HG02798 (cell line): ENCODE data around the gene DDX27.
A peak's percentile ranks its signal among the peaks of the same experiment; 100 is the strongest.

Experiments used
- ATAC-seq: cut with Tn5 transposase; IDR thresholded peaks from one replicate; pipeline ENCODE4 v1.9.1; 2021; ENCODE audit warnings: mild to moderate bottlenecking; ENCODE audit not compliant: unreplicated experiment, poor library complexity

Gene DDX27

DNA sequence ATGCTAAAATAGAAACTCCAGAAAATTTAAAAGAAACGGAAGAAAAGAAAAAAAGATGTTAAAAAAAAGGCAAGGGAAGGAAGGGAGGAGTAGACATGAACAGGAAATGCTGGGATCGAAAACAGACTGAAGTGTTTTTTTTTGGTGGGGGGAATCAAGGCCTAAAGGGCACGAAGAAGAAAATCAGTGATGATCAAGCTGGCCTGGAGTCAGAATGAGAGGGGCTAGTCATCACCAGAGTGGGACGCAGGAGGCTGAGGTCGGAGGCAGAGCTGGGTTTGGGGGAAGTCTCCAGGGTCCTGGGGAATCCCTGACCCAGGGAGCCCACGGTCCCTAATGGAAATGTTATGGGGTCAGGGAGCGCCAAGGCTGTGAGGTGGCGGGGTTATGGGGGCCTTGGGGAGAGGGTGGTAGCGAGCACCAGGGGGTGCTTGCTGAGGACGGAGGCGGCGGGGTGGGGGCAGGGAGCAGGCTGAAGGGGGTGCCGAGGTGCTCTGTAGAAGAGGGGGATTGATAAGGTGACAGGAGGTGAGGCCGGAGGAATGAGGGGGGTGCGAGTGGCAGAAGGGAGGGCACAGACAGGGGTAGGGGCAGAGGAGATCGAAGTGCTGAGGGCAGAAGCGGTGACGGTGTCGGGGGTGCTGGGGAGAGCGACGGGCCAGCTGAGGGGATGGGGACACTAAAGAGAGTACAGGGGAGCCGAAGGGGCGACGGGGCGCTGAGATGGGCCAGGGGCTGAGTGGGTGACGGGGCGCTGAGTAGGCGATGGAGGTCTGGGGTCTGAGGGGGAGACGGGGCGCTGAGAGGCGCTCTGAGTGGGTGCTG is 58.0 kb downstream of the DDX27 start:
- no peak for ATAC-seq

DNA sequence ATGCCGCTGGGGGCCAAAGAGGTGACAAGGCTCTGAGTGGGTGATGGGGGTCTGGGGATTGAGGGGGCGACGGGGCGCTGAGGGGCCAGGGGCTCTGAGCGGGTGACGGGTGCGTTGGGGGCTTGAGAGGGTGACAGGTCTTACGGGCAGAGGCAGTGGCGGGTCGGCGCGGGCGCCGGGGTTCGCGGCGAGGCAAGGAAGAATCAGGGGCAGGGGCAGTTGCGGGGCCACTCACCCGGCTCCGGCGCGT is 58.5 kb downstream of the DDX27 start:
- ATAC-seq = no peak

DNA sequence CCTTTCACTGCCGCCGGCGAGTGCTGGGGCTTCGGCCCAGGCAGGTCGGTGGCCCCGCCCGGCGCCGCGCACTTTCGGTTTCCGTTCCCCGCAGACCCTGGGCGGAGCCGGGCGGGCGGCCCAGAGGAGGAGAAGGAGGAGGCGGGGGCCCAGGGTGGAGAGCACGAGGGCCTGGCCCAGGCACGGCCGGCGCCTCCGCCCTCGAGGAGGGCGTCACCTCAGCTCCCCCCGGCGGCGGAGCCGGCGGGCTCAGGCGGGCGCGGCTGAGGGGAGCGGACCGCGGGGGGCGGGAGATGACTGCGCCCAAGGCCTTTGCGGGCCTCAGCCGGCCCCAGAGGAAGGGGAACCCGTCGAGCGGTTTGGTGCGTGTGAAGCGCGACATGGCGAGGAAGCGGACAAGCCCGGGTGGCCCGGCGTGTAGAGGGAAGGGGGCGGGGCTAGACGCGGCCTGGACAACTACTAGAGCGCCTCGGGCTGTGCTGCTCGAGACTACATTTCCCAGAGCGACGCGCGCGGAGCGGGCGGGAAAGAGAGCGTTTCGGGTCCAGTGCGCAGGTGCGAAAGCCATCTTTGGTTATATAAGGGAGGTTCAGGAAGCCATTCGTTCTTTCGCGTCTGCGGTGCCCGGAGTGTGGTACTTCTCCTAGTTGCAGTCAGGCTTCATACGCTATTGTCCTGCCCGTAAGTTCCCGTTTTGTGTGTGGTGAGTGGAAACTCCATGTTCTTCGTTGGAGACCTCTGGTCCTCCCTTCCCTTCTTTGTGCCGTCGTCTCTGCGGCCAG is 59.0 kb downstream of the DDX27 start, which contains the start of gene ZNFX1:
Gene ZNFX1 (minus strand): TSS at position 22 of the 782 bp plus-strand sequence. CDS start 2,218 bp downstream, outside the sequence.
- peak; percentile 87 for ATAC-seq

DNA sequence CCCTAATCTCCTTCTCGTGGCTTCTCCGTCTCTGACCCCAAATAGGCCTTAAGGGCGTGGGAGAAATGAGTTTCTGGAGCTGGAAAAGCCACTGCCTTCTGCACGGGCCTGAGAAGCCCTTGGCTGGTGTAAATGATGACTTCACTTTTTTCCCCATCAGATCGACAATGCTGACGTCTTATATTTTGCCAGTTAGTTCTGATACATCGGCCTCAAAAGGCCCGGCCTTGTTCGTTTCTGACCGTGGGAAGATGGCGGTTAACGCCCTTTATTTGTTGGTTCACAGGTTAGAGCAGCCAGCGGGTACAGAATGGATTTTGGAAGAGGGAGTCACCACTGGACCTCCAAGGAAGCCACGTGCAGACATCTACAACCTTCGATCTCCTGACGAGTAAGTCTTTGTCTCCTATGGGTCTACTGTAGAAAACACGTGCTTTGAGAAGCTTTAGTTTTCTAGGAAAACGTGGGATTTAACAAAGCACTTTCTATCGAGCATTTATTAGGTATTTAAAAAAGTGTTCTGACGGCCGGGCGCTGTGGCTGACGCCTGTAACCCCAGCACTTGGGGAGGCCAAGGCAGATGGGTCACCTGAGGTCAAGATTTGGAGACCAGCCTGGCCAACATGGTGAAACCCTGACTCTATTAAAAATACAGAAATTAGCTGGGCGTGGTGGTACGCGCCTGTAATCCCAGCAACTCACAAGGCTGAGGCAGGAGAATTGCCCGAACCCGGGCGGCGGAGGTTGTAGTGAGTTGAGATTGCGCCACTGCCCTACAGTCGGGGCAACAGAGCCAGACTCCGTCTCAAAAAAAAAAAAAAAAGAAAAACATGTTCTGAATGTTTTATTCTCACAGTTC is 59.8 kb downstream of the DDX27 start:
- no peak for ATAC-seq

DNA sequence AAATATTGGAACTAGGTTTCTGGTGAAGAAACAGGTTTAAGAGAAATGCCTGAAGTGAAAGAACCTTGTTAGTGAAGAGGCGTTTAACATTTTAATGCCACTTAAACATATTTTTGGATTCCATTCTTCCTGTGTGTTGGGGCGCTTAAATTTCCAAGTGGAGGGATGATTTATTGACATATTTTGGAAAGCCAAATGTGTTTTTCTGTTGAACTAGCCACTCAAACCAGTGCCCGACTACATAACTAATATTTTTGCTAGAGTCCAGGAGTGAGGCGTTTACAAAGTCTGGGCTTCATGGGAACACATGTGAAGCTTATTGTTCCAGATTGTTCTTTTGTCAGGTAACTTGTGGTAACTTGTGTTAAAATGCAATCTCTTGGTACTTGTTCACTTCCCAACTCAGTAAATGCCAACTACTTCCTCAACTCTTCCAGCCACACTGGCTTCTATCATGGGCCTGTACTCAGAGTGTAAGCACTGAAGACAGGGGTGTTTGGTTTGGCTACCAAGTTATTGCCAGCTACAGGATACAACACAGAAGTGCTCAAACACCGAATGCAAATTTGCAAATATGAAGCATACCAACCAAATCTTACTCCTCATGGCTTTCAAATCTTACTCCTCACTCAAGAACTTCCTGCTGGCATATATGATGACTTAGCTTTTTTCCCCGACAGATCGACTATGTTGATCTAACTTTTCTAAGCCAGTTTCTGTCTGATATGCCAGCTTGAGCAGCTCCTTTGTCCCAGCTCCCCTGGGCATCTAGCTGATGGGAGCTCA is 60.7 kb downstream of the DDX27 start:
- ATAC-seq = no peak

DNA sequence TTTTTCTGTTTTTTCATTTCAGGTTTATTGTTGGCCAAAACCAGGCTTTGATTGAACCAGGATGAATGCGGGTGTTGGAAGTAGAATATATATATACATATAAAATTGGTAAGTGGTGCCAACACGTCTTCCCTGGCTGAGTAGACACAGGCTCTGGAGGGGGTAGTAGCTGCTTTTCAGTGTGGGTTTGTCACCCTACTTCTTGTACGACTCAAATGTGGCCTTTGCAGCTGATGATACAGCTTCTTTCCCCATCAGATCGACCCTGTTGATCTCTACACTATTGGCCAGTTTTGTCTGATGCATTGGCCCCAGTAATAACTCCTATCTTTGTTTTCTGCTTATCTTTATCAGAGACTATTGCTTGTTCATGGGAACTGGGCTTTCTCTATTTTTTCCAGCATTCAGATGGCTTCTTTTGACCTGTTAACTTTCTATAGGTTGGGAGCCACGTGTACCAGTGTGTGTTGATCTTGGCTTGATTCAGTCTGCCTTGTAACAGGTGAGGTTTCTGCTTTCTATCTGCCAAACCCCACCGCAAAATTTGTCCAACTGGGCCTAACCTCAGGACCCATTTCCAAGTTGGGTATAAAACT is 61.3 kb downstream of the DDX27 start:
- ATAC-seq = no peak

DNA sequence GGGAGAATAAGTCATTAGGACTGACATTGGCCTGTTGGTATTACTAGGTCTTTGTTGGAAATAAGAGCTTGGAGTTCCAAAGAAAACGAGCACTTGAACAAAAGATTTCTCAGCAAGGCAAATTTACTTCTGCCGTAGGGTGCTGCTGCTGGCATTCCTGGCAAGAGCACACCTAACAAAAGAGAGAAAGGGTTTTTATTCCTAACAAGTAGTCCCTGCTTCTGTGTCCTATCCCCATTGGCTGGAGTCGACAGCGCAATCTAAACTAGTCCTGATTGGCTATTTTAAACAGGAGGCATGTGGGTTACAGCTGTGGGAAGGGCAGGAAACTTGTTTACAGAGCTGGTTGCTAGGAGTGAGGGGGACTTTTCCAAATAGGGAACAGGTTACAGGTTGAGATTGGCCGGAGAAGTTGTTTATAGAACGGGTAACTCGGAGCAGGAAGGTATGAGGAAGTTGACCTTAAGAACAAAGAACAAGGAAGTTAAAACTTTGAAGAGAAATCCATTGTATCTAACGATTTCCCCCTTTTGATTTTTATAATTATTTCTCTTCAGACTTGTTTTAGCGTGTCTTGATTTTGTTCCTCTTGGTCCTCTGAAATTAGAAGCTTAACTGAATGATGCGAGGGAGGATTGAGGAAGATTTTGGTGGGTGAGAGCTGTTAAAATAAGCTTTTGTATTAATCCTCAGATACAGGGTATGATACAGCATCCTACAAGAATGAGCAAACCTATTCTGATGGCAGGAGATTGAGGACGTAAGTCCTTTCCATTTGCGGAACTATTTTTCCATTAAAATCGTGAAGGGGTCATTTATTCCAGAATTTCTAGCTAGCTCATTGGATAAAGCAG is 62.1 kb downstream of the DDX27 start:
- no peak for ATAC-seq

DNA sequence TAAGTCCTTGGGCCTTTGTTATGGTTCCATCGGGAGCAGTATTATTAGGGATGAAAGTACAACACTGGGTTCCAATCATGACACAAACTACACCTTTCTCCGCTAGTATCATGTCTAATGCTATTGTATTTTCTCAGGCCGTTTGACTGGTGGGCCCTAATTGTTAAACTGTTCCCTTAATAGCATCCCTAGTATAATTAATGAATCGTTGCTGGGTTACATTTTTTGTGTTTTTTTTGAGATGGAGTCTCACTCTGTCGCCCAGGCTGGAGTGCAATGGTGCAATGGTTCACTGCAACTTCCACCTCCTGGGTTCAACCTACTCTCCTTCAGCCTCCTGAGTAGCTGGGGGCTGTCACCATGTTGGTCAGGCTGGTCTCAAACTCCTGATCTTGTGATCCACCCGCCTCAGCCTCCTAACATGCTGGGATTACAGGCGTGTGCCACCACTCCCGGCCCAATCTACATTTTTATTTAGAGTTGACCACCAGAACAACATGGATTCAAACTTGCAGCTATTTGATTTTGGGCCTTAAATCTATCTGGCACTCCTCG is 62.8 kb downstream of the DDX27 start:
- no peak for ATAC-seq

DNA sequence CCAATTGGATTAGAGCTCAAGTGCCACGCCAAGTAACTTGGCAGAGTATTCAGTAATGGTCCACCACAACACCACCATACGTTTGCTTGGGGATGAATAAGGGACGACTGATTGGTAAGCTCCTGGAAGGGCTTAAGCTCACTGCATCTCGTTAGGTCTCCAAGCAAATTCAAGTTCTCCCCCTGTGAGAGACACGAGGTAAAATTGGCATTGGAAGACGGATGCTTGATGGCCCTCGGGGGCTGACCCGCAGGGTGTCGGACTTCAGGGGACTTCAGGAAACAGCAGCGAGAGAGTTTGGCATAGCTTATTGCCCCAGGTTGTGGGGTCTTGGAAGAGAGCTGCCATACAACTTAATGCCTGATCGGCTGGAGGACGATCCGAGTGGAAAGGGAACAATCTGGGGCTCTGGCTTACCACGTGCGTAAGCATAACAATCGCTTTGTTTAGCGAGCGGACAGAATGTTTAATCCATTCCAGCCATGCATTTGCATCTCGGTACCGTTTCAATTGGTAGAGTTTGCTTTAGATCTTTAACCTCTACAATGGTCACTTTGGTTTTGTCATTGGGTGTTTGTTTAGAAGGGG is 63.5 kb downstream of the DDX27 start:
- no peak for ATAC-seq

DNA sequence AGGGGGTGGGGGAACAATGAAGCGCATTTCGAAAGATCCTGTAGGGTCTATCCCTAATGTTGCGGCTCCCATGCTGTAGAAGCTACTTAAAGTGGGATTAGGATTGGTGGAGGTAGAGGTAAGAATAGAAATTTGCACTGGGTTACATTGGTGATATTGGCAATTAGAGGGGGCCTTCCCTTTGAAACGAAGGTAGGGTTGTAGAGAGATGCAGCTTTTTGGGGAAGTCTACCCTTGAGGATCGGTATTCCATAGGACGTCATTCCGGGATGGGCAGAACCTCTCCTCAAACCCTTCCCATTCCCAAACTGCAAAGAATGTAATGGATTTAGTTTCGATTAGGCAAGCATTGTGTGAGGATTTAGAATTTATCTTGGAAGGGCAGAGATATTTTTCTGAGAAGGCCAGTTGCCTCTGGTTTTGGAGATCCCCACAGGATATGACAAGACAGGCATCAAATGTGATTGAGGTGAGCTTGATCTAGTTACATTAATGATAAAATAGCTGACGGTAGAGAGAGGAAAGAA is 64.0 kb downstream of the DDX27 start:
- ATAC-seq = no peak

DNA sequence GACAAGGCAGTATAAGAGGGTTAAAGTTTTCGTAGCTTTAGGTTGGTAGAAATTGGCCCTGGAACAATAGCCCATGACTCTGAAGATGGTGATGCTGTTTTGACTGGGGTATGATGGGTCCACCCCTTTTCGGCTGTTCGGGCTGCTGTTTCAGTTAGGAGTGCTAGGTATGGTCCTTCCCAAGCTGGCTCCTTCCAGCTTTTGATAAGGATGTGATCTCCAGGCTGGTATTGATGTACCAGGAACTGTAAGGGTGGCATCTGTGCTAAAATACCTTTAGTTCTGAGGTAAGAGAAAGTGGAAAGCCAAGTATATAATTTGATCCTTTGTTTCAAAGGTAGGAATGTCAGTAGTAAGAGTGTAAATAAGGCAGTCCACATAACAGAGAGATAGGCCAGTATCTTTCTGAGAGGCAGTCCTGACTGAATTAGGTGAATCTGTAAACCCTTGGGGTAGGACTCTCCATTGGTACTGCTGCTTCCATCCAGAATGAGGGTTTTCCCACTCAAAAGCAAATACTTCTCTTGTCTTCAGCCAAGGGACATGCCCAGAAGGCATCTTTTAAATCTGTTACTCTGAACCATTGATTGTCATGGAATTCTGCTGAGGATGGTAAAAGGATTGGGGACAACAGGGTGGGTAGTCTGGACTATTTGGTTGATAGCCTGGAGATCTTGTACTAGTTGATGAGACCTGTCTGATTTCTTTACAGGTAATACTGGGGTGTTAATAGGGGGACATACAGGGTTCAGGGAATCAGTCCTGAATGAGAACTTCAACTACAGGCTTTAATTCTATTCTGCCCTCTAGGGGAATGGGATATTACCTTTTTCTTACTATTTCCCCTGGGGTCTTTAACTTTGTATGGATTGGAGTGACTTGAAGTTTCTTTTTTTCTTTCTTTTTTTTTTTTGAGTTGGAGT is 64.7 kb downstream of the DDX27 start:
- ATAC-seq = no peak

DNA sequence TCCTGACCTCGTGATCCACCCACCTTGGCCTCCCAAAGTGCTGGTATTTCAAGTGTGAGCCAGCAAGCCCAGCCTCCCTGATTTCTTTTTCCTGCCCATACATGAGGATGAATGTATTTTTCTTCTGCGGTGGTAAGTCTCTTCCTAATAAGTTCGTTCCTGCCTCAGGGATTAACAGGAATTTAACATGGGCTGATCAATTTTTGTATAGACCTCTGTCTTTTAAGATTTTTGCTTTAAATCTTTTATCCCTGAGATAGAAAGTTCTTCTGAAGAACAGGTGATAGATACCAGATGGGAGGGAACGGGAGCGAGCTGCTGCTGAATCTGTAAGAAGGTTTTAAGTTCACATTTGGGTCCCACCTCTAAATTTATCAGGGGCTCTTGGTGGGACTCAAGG is 65.6 kb downstream of the DDX27 start:
- ATAC-seq = no peak

DNA sequence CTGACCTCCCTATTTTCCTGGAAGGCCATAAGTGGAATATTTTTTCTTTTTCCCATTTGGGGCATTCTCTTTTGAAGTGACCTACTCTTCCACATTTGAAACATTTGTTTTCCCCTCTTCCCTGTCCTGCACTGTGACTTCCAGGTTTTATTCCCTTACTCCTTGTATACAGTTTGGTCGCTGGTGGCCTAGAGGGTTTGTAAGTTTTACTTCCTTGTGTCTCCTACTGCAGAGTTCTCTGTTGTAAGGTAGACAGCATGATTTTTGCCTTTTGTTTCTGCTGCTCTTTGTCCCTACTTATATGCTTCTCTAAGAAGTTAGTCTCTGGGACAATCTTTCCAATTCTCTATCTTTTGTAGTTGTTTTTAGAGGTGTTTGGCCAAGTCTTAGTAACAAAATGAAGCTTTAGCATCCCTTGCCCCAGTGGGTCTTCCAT is 66.0 kb downstream of the DDX27 start:
- no peak for ATAC-seq

DNA sequence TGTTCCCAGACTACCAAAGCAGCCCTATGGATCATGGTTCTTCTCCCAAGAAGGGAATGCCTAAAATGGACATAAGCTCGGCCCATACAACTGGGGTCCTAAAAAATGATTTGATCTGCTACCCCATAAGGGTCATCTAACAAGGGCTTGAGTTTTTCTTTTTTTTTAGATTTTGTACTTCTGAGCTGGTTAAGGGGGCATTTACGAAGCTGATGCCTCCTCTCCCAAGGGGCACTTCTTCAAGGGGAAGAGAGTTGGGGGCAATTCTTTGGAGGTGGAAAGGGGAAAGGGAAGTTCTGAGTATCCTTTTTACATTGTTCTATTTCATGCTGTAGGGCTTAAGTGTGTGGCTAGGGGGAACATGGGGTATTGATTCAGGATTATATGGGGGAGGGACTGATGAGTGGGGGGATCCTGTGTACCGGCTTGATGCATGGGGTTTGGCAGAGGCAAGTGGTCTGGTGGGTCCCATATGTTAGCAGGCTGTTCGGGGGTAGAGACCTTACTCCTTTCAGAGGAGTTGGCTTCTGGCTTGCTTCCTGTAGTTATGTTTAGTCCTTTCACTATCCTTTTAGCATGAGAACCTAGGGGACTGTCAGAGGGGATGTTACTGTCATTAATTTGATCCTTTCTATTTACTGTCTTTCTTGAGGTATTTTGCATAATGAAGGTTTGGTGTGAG is 66.7 kb downstream of the DDX27 start:
- ATAC-seq = no peak

DNA sequence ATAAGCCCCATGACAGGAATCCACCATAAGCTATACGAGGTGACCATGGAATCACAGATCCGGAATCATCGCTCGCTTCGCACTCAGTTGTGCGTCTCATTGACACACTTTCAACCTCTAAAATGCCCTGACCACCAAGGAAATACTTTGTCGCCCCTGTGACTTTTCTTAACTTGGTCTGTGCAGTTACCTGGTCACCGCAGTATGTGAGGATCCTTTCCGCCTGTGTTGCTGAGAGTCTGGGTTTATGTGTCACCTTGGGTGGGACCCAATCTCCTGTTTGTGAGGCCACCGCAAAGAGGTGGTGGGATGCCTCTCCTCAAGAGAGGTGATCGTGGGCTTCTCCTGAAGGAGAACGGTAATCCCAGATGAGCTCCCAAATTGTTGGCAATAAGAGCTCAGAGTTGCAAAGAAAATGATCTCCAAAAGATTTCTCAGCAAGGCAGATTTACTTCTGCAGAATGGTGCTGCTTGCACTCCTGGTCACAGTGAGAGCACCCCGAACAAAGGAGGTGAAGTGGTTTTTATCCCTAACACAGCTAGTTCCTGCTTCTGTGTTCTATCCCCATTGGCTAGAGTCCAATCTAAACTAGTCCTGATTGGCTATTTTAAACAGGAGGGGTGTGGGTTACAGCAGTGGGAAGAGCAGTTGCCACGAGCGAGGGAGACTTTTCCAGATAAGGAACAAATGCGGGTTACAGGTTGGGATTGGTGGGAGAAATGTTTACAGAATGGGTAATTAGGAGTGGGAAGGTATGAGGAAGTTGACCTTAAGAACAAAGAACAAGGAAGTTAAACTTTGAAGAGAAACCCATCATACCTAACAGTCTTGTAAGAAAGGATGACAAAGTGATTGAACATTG is 67.7 kb downstream of the DDX27 start:
- no peak for ATAC-seq
